T follicular helper cell (primary cell): ENCODE data around the gene CREM.
"Not testable (repeated sequence)": the region's sequence is repeated elsewhere in the genome, so short reads cannot be mapped to it uniquely, and the experiment has no call there.

Source experiments
- DNase-seq: peaks from one replicate; pipeline ENCODE4 v3.0.0-alpha.2; 2020; ENCODE audit warnings: low read depth

Gene CREM

DNA sequence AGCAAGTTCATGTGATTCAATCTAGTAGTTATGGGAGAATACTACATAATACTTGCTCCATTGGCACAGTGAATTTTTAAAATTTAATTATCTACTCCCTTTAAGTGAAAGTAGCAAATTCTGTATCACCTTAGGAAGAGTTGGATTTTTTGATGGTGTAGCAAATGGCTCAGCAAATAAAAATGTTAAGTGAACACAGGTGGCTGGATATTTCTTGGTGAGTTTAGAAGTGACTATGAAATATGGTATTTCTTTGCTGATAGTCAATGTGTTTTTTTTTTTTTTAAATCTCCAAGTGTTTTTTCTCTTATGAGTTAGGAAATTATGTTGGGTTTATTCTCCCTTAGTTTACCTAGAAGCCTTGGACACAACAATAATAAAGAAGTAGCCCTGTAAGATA is 67.8 kb downstream of the CREM start:
- DNase-seq = no peak

DNA sequence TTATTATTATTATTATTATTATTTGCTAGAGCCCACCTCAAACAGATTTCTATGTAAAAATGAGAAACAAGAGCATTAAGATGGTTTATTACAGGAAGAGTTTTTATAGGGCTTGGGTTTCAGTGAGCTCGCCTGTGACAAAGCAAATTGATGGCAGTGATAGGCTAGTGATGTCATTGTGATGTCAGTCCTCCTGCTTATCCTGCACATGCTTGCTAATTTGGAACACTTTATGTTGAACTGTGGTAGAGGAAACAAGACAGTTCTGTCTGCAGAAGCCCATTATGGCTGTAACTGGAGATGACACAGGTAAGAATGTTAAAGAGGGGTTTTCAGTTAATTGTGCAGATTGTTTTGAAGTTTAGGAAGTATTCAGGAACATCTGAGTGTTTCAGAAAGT is 68.3 kb downstream of the CREM start:
- peak; percentile 49 for DNase-seq

DNA sequence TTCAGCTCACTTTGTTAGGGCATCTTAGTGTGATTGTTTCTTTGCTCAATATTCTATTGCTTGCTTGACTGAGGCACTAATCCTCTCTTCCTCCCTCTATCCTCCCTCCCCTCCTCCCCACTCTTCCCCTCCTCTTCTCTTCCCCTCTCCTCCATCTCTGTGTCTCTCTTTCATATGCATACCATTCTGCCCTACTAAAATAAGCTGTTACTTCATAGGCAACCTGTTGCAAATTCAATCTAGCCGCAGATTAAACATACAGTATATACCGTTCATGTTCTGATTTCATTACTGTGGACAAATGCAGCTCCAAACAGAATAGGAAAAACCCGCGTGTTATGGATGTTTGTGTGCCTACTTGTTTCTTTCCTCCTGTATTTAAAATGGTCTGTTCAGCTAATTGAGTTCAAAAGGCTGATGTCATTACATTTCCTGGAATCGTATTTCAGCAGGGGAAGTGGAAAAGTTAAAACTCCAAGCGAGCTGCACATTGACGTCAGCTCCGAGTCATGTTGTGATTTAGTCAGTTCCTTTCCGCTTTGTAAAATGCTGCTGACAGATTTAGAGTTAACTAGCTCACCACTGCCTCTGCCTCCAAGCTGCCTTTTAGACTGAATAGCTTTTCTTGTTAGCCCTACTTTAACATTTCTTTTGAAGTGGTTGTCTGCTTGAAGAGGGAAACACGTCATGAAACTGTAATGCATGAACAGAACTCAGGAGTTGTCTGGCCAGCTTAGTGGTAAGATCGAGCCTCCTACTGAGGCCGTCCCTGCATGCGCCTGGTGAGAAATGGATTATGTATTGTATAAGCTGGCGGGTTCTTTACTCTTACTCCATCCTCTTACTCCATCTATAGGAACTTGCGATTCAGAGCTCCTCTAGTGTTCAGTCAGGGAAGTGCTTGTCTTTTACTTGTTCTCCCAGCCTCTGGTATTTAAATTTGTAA is 69.0 kb downstream of the CREM start:
- peak; percentile 81 for DNase-seq

DNA sequence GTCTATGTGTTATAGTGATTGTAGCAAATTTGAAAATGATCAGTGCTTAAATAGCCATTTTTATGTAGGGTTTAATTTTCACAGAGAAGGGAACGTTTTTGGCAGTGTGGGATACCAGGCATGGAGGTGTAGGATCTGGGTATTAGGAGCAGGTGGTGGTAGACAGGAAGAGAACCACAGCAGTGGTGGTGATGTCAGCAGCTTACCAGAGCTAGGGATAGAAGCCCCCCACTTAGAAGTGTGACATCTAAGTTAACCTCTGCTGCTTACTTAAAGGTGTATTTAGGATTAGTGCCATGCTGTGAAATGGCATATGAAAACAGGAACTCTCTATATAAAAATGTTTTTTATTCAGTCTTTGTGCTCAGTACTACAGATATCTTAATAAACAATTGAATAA is 73.8 kb downstream of the CREM start:
- no peak for DNase-seq

DNA sequence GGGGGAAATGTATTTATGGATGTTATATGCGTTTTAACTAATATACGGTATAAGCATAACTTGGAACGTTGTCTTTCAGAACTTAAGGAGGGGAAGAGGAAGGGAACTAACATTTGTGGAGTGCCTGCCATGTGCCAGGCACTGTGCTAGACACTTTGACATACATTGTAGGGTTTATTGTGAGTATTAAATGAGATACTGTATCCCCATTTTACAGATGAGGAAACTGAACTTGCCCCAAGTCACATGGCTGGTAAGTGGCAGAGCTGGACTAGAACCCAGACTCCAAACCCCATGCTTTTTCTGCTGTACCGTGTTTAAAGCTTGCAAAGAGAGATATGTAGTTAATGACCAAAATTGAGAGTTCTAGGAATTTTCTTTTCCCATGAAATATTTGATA is 74.6 kb downstream of the CREM start:
- DNase-seq = no peak

DNA sequence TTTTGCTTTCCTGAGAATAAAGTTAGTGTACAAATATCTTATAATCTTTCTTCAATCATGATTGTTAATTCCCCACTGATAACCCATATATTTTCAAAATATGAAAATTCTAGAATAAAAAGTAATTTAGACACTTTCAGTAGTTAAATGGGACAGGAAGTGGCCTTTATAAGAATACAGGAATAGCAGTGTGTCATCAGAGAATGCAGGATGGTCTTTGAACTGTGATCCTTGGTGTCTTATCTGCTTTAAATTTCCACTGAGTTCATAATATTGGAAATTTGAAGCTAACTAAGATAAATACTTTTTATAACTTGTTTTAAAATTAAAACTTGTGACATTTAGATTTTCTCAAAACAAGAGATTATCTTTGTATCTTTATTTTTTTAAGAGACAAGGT is 75.4 kb downstream of the CREM start:
- DNase-seq = no peak

DNA sequence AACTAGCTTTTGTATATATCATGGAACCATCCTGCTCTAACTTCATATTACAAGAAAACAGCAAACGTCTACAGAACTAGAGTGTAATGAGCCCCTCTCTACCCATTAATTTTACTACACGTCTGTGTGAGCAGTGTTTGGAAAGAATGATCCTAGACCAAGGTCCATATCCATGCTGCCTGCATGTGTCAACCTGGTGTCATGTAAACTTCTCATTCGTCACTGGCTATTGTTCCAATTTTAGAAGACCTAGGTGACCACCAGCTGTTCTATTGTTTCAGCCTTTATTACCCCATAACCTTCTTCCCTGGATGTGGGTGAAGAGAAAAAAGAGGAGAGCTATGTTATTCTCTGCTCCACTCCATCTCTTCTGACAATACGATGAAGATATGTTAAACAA is 77.1 kb downstream of the CREM start:
- no peak for DNase-seq

DNA sequence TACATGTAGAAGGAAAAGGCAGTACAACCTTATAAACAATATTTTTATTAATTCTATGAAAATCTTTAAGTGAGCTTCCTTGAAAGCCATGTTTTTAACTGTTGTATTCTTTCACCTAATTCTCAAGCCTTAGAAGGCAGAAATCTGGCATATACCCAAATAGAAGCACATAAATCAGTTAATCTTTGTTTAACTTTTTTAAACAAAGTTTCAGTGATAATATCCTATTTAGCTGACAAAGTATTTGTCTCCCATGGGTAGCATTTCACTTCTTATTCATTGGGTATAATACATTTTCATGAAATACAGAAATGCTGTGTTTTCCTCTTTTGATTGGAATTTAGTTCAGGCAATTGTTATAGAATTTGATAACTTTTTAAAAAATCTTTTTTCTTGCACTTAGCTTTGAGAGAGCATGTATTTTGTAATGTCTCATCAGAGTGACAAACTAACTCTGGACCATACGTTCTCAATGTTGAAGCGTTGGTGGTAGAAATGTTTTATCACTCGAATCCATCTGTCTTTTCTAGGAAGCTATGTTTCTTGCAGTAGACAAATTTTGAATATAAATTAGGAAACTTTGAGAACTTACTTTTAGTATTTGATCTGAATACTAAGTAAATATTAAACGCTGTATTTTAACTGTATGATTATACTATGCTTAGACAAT is 78.1 kb downstream of the CREM start:
- DNase-seq = no peak

DNA sequence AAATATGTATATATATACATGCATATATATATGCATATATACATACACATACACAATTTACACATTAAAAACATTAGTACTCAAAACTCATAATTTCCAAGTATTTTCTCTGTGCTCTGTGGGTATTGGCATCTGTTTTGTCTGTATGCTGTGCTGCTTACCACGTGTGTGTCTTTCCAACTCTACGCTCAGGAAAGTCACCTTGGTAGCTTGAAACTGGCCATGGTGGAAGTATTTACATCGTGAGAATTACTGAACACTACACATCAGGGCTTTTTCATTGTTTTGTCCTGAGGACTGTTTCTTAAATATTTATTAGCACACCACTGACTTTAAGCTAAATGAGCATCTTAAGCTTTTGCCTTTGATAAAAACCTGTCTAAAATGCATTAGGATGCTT is 79.6 kb downstream of the CREM start:
- DNase-seq = no peak

DNA sequence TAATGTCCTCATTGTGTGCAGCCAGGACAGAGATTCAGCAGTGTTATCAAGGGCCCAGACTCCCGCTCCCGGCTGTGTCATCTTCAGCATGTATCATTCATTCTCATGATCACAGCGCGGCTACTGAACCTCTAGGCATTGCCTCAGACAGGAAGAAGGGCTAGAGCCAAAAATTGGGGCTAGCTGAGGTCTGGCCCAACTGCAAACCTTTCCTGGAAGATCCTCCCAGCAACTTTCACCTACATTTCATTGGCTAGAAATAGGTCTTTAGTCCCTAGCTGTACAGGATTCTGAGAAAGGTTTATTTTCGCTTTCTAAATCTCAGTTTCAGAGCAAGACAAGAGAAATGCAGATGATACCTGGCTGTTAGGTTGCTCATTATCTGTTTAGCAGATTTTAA is 81.9 kb downstream of the CREM start:
- no peak for DNase-seq

DNA sequence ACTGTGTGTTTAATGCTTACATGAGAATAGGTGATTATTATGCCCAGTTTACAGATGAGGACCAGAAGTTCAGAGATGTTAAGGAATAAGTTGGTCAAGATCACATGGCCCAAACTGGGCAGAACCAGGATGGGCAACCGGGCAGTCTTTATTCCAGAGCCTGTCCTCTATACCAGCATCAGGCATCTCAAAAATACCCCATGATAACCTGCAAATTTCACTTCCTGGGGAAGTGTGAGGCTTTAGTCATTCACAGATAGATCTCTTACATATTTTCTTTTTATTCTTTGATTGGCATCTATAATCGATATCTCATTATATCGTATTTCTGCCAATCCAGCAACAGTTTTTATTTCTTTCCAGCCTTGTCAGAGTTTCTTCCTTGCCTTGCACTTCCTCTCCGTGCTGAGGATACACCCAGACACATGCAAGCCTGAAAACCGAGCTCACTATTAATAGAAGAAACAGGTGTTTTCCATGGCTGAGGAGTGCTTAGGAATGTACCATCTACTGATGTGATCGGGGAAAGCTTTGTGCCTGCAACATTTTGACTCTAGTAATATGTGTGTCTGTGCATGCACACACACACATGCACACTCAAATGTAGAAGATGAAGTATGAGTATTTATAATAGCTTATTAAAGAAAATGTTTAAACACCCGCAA is 82.4 kb downstream of the CREM start:
- DNase-seq = no peak

DNA sequence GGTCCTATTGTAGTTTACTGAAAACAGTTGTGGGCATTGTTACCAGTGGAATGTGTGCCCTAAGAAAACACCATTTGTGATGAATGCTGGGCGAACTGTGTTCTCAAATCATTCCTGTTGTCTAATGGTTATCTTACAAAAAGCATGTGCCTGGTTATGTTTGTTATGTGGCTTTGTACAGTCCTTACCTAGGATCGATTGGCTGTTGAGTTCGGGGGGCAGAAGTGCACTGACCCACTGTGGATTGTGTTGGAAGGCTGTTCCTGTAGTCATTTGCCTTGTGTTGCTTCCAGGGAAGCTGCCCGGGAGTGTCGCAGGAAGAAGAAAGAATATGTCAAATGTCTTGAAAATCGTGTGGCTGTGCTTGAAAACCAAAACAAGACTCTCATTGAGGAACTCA is 84.3 kb downstream of the CREM start:
- DNase-seq = no peak

DNA sequence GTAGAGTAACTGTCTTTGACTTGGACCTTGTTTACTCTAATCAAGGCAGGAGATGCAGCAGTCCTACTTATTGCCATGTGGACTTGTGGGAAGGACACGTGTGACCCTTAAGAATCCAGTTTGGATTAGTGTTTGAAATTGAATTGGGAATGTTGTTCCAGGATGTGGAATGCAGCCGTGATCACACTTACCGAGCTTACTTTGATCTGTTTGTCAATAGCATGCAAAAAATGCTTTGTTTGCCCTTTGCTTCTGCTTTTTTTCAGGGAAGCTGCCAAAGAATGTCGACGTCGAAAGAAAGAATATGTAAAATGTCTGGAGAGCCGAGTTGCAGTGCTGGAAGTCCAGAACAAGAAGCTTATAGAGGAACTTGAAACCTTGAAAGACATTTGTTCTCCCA is 84.7 kb downstream of the CREM start:
- no peak for DNase-seq

DNA sequence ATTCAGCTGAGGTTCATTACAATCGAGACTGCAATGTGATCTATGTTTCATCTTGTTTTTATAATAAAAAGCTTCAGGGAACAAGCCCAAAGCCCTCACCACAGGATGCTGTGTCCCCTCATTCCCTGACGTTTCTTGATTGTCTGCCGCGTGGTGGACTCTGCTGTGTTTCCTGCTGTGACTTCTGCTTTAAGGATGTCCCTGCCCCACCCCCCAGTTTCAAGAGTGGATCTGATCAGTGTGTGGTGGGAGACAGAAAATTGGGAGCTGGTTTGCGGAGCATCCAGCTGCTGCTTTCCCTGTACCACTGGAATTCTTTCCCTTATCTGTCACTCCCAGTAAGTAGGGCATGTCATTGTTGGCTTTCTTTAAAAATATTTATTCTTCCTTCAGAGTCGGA is 86.2 kb downstream of the CREM start:
- DNase-seq = no peak

DNA sequence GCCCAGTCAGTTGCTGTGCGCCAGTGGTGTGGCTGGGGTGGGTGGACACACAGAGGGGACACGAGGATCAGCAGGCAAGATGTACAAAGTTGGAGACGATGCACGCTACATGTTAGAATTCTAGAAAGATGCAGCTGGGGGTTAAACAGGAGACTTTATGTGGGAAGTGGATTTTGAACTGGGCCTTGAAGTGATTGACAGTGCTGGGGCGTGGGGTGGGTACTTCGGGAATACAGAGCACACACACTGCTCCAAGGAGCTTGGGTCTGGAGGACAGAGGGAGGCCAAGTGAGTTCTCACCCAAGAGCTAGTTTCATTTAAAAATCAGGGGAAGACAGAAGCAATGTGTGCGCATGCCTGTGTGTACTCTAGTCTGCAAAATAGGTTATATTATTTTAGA is 87.1 kb downstream of the CREM start:
- no peak for DNase-seq

DNA sequence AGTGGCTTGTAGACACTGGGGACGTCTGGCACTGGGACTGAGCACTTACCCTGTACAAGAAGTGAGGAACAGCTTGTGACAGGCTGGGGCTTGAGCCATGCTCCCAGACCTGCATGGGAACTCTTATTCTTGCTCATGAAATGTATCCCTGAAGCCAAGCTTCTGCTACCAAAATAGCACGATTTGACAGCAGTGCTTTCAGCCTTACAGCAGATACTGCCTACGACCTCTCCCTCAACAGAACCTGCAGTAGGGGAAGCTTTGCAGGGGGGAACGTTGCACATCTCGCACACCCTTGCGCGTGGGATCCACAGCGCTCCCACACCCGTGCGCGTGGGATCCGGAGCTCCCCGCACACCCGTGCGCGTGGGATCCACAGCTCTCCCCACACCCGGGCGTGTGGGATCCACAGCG is 88.0 kb downstream of the CREM start:
- DNase-seq = no peak

DNA sequence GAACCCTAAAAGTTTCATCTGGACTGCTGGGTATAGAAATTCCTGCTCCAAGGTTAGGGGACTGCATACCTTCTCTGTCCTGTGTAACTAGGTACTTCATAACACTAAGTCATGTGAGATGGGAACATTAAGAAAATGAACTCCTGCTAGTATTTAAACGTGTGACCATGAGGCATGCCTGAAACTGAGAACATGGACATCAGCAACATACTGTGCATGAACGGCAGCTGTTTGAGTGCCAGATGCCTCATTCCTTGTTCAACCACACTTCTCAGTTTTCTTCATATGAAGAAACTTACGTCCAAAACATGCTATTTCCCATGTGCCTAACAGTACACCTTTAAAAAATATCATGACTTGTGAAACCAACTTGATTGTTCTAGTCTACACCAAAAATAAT is 88.5 kb downstream of the CREM start:
- no peak for DNase-seq

DNA sequence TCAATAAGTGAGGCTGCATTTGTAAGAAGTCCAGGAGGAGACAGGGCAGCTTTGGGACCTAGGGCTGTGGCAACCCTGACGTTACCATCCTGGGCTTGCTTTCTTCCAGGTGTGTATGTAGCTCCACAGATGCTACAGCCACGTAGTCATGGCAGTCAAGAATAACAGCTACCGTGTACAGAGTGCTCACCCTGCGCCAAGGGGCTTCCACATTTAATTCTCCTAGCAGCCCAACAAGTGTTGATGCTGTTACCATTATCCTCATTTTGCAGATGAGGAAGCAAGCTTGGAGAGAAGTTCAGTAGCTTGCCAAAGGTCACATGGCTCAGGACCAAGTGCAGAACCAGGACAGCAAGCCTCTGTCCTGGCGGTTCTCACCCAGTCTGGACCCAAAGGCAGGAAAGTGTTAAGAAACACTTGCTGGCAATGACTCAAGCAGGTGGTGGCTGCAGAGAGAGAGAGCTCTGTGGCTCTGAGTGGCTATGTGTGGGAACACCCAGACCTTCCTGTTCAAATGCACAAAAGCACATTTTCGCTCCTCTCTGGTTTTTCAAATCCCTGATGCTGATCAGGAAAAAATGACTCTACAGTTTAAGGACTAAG is 89.8 kb downstream of the CREM start:
- no peak for DNase-seq

DNA sequence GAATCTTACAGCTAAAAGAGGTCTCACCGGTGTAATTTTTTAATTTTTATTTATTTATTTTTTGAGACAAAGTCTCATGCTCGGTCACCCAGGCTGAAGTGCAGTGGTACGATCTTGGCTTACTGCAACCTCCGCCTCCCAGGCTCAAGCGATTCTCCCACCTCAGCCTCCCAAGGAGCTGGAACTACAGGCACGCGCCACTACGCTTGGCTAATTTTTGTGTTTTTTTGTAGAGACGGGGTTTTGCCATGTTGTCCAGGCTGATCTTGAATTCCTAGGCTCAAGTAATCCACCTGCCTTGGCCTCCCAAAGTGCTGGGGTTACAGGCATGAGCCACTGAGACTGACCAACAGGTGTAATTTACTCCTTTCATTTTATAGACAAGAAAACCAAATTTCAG is 90.3 kb downstream of the CREM start:
- not testable (repeated sequence) for DNase-seq

DNA sequence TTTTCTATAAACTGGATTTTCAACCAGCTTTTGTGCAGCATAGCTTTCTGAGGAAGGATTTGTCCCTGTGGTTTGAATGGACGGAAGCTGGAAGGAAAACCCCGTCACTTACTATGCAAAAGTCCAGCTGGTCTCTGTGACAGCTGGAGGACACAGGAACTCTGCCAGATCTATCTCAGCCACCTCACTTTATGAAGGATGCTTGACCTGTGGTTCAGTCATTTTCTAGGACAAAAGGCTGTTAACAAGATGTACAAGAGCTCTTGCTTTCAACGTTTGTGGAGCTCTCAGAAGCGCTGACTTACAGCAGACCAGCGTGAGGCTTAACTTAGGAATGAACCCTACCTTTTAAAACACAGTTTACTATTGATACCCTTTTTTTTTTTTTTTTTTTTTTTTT is 90.8 kb downstream of the CREM start:
- no peak for DNase-seq

DNA sequence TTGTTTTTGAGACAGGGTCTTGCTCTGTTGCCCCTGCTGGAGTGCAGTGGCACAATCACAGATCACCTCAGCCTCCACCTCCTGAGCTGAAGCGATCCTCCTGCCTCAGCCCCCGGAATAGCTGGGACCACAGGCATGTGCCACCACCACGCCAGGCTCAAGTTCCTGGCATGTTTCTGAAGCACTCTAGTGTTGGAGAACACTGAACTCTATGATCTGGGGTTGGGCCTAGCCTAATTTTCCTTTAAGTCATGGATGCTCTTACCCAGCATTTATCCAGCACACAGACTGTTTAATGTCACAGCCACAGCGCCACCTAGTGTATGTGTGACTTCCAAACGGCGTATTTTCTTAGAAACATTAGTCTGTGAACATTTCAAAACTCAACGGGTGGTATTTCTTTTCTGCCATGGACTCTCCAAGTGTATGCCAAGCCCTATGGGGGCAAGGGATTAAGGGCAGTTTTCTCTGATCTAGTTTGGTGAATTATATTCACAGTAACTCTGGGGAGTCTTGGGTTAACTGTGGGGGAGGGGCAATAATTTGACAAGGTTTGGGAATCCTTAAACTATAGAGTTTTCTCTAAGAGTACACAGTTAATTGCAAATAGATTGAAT is 91.8 kb downstream of the CREM start:
- peak; percentile 77 for DNase-seq

DNA sequence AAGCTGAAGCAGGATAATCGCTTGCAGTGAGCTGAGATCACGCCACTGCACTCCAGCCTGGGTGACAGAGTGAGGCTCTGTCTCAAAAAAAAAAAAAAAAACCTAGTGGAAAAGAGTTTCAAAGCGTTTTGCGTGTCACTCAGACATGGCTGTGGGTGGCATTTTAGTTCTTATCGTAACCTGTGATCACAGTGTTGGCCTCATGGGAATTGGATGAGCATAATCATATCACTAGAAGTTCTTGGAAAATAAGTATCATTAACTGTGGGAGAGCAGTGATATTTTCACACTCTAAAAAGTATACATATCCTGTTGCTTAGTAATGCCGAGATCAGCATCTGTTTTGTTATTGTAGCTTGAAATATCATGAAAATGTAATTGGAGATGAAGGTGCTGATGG is 92.6 kb downstream of the CREM start:
- DNase-seq = no peak
